ENCODE results near the gene NCOA5. TPM values are rescaled to one million over a fixed set of nuclear protein-coding genes. Genes with fewer than 3 reads are reported as not detected.

NCOA5 gene
- total and polyA plus RNA-seq, 2 experiments from 2014 or later = 8.4 to 22.8 TPM

DNA sequence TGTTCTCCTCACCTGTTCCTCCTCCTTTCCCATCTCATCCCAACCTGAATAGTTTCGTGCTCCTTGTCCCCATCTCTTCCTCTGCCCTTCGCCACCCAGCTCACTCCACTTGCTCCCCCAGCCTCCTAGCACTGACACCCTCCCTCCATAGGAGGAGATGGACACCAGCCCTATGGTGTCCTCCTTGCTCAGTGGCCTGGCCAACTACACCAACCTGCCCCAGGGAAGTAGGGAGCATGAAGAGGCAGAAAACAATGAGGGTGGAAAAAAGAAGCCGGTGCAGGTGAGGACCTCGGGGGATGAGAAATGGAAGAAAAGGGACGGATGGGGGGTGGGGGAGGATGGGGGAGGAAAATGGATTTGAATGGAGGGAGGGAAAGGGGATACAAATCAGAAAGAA lies 54.5 kb downstream of the NCOA5 start (continued):
- TF ChIP-seq JUNB (IDR thresholded peaks at IDR 0.05; ENCODE audit: unreplicated experiment) = no peak

DNA sequence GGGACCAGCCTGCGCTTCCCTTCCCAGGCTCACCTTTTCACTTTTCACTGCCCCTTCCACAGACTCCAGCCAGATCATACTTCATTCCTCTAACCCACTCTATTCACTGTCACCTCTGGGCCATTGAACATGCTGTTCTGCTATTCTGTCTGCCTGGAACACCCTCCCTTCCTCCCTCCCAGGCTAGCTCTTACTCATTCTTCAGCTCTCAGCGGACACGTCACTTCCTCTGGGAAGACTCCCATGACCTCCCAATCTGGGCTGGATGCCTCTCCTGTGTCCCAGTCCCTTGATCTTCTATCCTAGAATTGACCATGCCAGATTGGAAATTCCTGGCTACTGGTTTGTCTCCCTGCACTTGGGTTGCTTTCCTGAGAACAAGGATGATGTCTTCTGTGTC lies 55.7 kb downstream of the NCOA5 start:
- H3K79me2 ChIP-seq (replicated peaks; ENCODE audit: insufficient read depth) = no peaks in the 10 kb centered on the region
- Mint-ChIP-seq H3K4me3 (no peak overlapping the region), H3K4me1 (peaks cover 12% of the 10 kb centered on the region), H3K36me3 (ENCODE audit: low read depth) (no peaks in the 10 kb centered on the region), H3K27ac (no peak overlapping the region), H3K9me3 (no peaks in the 10 kb centered on the region), H3K27me3 (ENCODE audit: insufficient read depth, low read depth, poor library complexity) (peaks cover 73% of the 10 kb centered on the region)
- peaks cover 78% of the 10 kb centered on the region for H3K27me3 ChIP-seq (ENCODE audit: insufficient read depth)
- no peak overlapping the region for H3K27ac ChIP-seq (ENCODE audit: low read depth)
- peaks cover 5% of the 10 kb centered on the region; the same call in 1 of the 2 replicates for H4K20me1 ChIP-seq (replicated peaks; ENCODE audit: insufficient read depth)
- H3K4me2 ChIP-seq = no peak overlapping the region
- no peak for DNase-seq (ENCODE audit: low spot score)
- peaks cover 4% of the 10 kb centered on the region for H3F3A ChIP-seq (replicated peaks; ENCODE audit: low read depth)
- TF ChIP-seq STAT1 (IDR thresholded peaks at IDR 0.05; ENCODE audit: unreplicated experiment) (no peak), ZNF331 (CRISPR knock-in tag; IDR thresholded peaks at IDR 0.05; ENCODE audit: low read depth) (no peak)
- no peaks in the 10 kb centered on the region for H3K36me3 ChIP-seq (ENCODE audit: insufficient read depth)
- no peak overlapping the region for H2AFZ ChIP-seq
- H3K9me2 ChIP-seq (ENCODE audit: insufficient read depth) = no peaks in the 10 kb centered on the region
- H3K4me3 ChIP-seq = no peak overlapping the region
- ATAC-seq = no peak
- H3K4me1 ChIP-seq (ENCODE audit: insufficient read depth) = peaks cover 23% of the 10 kb centered on the region

DNA sequence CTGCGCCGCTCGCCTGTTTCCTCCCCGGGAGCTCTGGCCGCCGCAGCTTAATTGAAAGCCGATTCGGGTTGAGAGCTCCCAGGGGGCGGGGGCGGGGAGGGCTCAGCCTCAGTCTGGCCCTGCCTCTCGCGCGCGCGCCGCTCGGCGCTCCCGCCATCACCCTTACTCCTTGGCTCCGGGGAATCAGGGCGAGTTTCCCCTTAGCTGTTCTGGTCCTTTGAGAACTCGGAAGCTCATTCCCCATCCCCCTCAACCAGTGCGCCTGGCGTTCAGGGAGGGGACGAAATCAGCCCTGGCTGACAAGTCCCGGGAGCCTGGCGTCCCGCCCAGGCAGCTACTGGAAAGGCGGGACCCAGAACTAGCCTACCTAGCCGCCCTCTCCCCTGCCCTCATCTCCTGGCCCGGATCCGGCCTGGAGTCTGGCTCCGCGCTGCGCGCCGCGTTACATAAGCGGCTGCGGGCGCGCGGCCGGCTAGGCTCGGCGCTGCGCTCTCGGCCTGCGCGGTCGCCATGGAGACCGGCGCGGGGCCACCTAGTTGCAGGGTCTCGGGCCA lies 58.0 kb downstream of the NCOA5 start:
- ATAC-seq (peak; percentile 77), DNase-seq (ENCODE audit: low spot score) (peak; percentile 91)
- Histone ChIP-seq H3K9me2 (ENCODE audit: insufficient read depth) (no peaks in the 10 kb centered on the region), H3K27ac (ENCODE audit: low read depth) (no peak overlapping the region), H3K4me2 (peak overlapping the region; percentile 96), H2AFZ (peak overlapping the region; percentile 96), H3K36me3 (ENCODE audit: insufficient read depth) (no peaks in the 10 kb centered on the region), H3K79me2 (replicated peaks; ENCODE audit: insufficient read depth) (no peaks in the 10 kb centered on the region), H3K4me1 (ENCODE audit: insufficient read depth) (peaks cover 10% of the 10 kb centered on the region; the same call in 1 of the 2 replicates), H3K4me3 (peak overlapping the region; percentile 78), H3F3A (replicated peaks; ENCODE audit: low read depth) (peaks cover 4% of the 10 kb centered on the region), H4K20me1 (replicated peaks; ENCODE audit: insufficient read depth) (no peaks in the 10 kb centered on the region; the same call in 1 of the 2 replicates), H3K27me3 (ENCODE audit: insufficient read depth) (peaks cover 93% of the 10 kb centered on the region)
- no peak for TF ChIP-seq CREB1 (CRISPR knock-in tag; IDR thresholded peaks at IDR 0.05; ENCODE audit: low read depth)
- TF ChIP-seq, protein P1, sequence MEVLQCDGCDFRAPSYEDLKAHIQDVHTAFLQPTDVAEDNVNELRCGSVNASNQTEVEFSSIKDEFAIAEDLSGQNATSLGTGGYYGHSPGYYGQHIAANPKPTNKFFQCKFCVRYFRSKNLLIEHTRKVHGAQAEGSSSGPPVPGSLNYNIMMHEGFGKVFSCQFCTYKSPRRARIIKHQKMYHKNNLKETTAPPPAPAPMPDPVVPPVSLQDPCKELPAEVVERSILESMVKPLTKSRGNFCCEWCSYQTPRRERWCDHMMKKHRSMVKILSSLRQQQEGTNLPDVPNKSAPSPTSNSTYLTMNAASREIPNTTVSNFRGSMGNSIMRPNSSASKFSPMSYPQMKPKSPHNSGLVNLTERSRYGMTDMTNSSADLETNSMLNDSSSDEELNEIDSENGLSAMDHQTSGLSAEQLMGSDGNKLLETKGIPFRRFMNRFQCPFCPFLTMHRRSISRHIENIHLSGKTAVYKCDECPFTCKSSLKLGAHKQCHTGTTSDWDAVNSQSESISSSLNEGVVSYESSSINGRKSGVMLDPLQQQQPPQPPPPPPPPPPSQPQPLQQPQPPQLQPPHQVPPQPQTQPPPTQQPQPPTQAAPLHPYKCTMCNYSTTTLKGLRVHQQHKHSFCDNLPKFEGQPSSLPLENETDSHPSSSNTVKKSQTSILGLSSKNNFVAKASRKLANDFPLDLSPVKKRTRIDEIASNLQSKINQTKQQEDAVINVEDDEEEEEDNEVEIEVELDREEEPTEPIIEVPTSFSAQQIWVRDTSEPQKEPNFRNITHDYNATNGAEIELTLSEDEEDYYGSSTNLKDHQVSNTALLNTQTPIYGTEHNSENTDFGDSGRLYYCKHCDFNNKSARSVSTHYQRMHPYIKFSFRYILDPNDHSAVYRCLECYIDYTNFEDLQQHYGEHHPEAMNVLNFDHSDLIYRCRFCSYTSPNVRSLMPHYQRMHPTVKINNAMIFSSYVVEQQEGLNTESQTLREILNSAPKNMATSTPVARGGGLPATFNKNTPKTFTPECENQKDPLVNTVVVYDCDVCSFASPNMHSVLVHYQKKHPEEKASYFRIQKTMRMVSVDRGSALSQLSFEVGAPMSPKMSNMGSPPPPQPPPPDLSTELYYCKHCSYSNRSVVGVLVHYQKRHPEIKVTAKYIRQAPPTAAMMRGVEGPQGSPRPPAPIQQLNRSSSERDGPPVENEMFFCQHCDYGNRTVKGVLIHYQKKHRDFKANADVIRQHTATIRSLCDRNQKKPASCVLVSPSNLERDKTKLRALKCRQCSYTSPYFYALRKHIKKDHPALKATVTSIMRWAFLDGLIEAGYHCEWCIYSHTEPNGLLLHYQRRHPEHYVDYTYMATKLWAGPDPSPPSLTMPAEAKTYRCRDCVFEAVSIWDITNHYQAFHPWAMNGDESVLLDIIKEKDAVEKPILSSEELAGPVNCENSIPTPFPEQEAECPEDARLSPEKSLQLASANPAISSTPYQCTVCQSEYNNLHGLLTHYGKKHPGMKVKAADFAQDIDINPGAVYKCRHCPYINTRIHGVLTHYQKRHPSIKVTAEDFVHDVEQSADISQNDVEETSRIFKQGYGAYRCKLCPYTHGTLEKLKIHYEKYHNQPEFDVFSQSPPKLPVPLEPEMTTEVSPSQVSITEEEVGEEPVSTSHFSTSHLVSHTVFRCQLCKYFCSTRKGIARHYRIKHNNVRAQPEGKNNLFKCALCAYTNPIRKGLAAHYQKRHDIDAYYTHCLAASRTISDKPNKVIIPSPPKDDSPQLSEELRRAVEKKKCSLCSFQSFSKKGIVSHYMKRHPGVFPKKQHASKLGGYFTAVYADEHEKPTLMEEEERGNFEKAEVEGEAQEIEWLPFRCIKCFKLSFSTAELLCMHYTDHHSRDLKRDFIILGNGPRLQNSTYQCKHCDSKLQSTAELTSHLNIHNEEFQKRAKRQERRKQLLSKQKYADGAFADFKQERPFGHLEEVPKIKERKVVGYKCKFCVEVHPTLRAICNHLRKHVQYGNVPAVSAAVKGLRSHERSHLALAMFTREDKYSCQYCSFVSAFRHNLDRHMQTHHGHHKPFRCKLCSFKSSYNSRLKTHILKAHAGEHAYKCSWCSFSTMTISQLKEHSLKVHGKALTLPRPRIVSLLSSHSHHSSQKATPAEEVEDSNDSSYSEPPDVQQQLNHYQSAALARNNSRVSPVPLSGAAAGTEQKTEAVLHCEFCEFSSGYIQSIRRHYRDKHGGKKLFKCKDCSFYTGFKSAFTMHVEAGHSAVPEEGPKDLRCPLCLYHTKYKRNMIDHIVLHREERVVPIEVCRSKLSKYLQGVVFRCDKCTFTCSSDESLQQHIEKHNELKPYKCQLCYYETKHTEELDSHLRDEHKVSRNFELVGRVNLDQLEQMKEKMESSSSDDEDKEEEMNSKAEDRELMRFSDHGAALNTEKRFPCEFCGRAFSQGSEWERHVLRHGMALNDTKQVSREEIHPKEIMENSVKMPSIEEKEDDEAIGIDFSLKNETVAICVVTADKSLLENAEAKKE (CRISPR knock-in tag; IDR thresholded peaks at IDR 0.05) = no peak
- TF ChIP-seq, protein P2, sequence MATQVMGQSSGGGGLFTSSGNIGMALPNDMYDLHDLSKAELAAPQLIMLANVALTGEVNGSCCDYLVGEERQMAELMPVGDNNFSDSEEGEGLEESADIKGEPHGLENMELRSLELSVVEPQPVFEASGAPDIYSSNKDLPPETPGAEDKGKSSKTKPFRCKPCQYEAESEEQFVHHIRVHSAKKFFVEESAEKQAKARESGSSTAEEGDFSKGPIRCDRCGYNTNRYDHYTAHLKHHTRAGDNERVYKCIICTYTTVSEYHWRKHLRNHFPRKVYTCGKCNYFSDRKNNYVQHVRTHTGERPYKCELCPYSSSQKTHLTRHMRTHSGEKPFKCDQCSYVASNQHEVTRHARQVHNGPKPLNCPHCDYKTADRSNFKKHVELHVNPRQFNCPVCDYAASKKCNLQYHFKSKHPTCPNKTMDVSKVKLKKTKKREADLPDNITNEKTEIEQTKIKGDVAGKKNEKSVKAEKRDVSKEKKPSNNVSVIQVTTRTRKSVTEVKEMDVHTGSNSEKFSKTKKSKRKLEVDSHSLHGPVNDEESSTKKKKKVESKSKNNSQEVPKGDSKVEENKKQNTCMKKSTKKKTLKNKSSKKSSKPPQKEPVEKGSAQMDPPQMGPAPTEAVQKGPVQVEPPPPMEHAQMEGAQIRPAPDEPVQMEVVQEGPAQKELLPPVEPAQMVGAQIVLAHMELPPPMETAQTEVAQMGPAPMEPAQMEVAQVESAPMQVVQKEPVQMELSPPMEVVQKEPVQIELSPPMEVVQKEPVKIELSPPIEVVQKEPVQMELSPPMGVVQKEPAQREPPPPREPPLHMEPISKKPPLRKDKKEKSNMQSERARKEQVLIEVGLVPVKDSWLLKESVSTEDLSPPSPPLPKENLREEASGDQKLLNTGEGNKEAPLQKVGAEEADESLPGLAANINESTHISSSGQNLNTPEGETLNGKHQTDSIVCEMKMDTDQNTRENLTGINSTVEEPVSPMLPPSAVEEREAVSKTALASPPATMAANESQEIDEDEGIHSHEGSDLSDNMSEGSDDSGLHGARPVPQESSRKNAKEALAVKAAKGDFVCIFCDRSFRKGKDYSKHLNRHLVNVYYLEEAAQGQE (IDR thresholded peaks at IDR 0.05; ENCODE audit: unreplicated experiment) = peak; percentile 2
- peak; percentile 44 for TF ChIP-seq EZH2 (IDR thresholded peaks at IDR 0.05; ENCODE audit: low read depth, unreplicated experiment)
- Mint-ChIP-seq H3K36me3 (ENCODE audit: low read depth) (no peaks in the 10 kb centered on the region), H3K27ac (no peak overlapping the region), H3K27me3 (ENCODE audit: insufficient read depth, low read depth, poor library complexity) (peaks cover 85% of the 10 kb centered on the region), H3K4me3 (peak overlapping the region; percentile 72), H3K9me3 (no peaks in the 10 kb centered on the region), H3K4me1 (peaks cover 2% of the 10 kb centered on the region; the same call in 2 of the 3 replicates)
